ENCODE data around the gene RAB18.

DNA sequence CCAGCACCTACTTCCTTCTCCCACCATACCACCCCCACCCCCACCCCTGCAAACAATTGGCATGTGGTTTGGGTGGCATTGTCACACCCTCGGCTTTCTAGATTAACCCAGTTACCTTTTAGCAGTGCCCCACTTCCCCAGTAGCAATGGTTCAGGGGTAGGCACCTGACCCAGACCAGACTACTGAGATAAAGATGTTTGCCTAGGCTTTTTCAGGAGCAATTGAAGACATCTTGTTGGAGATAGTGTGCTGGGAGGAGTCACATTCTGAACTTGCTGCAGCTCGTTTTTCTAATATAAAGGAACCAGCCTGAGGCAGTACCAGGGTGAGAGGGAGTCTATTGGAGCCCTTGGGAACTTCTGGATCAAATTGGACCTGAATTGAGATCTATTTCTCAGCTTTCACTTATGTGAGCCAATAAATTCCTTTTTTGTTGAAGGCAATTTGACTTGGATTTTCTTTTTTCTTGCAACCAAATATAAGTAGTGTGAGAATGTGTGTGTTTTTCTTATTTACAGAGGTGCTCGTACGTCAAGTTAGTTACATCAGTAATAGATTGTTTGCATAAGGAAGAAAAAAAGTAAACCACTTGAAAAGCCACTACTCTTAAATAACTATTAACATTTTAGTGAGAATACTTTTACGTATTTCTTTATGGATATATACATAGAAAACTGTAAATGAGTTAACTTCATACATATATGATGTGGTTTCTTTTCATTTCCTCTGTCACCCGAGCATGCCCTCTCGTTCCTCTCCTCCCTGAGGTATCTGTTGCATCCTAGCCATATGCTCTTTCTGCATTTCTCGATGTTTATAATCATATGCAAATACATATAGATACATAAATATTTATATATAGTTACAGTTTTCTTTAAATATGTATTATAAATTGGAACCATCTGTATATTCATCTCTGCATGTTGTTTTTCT lies 38.0 kb downstream of the RAB18 start:
- TF ChIP-seq CTCF (IDR thresholded peaks at IDR 0.05; ENCODE audit: low read depth, low read length, poor library complexity, severe bottlenecking) (no peak), EZH2phosphoT487 (IDR thresholded peaks at IDR 0.05; ENCODE audit: borderline replicate concordance, low read length) (no peak)
